ENCODE measurements around the gene SLC27A4. TPM values are rescaled to one million over a fixed set of nuclear protein-coding genes. Genes with fewer than 3 reads are reported as not detected.

The SLC27A4 gene
- polyA plus RNA-seq (2013) = 7.9 TPM

DNA sequence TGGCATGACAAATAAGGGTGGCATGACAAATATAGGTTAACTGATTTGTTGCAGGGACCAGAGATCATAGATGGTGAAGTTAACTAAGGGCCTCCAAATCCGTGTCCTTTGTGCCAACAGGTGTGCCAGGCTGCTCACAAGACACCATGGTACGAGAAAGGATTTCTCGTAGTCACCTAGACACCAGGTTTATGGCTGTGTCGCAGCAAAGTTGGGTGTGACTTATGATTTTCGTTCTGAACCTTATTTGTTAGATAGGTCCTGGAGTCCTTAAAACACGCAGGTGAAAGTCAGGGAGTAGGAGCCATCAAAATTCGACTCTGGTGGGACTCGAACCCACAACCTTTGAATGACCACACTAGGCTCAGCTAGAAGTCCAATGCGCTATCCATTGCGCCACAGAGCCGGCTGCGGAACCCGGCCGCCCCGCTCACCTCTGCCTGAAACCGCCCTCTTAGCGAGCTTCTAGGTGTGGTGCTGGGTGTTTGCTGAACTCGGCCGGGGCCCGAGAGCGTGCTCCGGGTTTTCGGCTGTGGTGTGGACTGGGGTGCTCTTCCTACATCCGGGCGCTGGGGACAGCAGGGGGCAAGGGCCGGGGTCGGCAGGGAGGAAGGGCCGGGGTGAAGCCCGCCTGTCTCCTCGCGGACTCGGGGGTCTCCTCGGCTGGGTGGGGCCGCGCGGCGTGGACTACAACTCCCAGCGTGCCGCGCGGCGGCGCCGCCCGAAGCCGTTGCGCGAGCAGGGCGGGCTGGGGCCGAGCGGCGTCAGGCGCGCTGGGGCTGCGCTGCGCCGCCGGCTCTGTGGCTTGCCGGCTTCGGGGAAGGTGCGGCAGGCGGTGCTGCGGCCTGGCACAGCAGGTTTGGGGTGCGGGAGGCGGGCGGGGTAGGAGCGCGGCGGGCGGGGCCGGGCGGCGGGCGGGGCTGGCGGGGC, at the start of gene SLC27A4:
Gene SLC27A4, plus strand, starts transcription at position 767 of the 930 bp plus-strand sequence. CDS start 2,606 bp downstream, outside the sequence.
- WGBS (ENCODE audit: insufficient coverage) = 9% methylated on average over 59 of the region's 75 CpGs
- Histone ChIP-seq H3K36me3 (ENCODE audit: control insufficient read depth in 4 of 4, insufficient read depth in 4 of 4, low read length in 3 of 4) (peaks cover 0 to 24% (median 13%) of the 10 kb centered on the region in 4 experiments), H3K4me3 (ENCODE audit: control insufficient read depth in 1 of 7, extremely low read depth in 1 of 7, insufficient read depth in 4 of 7, low read depth in 2 of 7, low read length in 6 of 7) (peak within 1 kb of the TSS; percentile 55 to 86 (median 77)), H3K9me3 (ENCODE audit: control extremely low read depth in 1 of 5, control insufficient read depth in 4 of 5, insufficient read depth in 2 of 5, low read depth in 1 of 5, low read length in 4 of 5) (no peaks in the 10 kb centered on the region), H3K27ac (ENCODE audit: insufficient read depth in 1 of 2, low read depth in 1 of 2, low read length in 2 of 2, poor library complexity in 1 of 2, severe bottlenecking in 2 of 2) (peak within 1 kb of the TSS in 1 of 2 experiments; percentile 49), H3K27me3 (replicated peaks in 2 of 5; ENCODE audit: control insufficient read depth in 4 of 5, insufficient read depth in 5 of 5, low read length in 4 of 5) (no peaks in the 10 kb centered on the region), H3K4me1 (ENCODE audit: control extremely low read depth in 1 of 4, control insufficient read depth in 4 of 4, insufficient read depth in 4 of 4, low read length in 3 of 4) (peaks cover 3 to 12% (median 11%) of the 10 kb centered on the region in 4 experiments)
- CTCF ChIA-PET = interaction anchor here (0.7 kb wide), 1 partner anchor 183 kb away, joined by 3 read pairs; no protein-coding TSS in a partner anchor
- POLR2A ChIA-PET = interaction anchor here (0.6 kb wide), 1 partner anchor 64 kb away, joined by 3 read pairs; the partner anchor contains the start of genes GOLGA2 and SWI5
- DNase-seq = peak; percentile 72 to 87 (median 79)

DNA sequence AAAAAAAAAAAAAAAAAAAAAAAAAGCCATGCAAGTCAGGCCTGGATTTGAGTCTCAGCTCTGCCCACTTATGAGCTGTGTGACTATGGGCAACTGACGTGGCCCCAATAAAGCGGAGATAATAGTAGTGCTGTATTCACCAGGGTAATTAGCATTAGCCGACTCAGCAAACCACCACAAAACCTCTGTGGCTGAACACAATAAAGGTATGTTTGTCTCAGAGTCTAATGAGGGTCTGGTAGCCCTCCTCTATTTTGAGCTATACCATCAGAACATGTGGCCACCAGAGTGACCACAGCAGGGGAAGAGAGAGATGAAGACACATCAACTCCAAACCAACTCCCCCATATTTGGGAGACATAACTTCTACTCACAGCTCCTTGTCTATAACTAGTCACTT, 48.3 kb upstream of the SLC27A4 start:
- WGBS (ENCODE audit: insufficient coverage) = 94% methylated on average over 2 of the region's 3 CpGs
- POLR2A ChIA-PET = no interaction called here
- Histone ChIP-seq H3K4me3 (ENCODE audit: control insufficient read depth in 1 of 7, extremely low read depth in 1 of 7, insufficient read depth in 4 of 7, low read depth in 2 of 7, low read length in 6 of 7) (no peak overlapping the region), H3K36me3 (ENCODE audit: control insufficient read depth in 4 of 4, insufficient read depth in 4 of 4, low read length in 3 of 4) (peaks cover 3 to 14% (median 5%) of the 10 kb centered on the region in 4 experiments), H3K27me3 (replicated peaks in 2 of 5; ENCODE audit: control insufficient read depth in 4 of 5, insufficient read depth in 5 of 5, low read length in 4 of 5) (no peaks in the 10 kb centered on the region), H3K9me3 (ENCODE audit: control extremely low read depth in 1 of 5, control insufficient read depth in 4 of 5, insufficient read depth in 2 of 5, low read depth in 1 of 5, low read length in 4 of 5) (no peaks in the 10 kb centered on the region), H3K4me1 (ENCODE audit: control extremely low read depth in 1 of 4, control insufficient read depth in 4 of 4, insufficient read depth in 4 of 4, low read length in 3 of 4) (peaks cover 0 to 6% (median 0%) of the 10 kb centered on the region in 4 experiments), H3K27ac (ENCODE audit: insufficient read depth in 1 of 2, low read depth in 1 of 2, low read length in 2 of 2, poor library complexity in 1 of 2, severe bottlenecking in 2 of 2) (no peak overlapping the region)
- CTCF ChIA-PET = no interaction called here
- DNase-seq = no peak

DNA sequence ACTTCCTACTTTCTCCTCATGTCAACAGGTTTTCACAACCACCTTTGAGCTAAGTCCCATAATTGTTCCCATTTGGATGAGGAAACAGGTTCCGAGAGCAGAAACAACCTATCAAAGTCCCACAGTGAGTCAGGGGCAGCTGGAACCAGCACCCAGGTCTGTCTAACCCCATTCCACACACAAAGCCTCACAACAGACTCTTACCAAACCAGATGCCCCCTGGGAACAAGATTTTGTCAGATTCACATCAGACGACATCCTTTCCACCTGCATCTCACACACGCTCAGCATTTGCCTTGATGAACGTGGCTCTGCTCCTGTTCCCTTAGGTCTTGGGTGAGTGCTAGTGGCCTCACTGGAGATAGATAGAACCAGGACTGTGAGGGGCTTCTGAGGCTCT, 47.2 kb upstream of the SLC27A4 start:
- Histone ChIP-seq H3K4me1 (ENCODE audit: control extremely low read depth in 1 of 4, control insufficient read depth in 4 of 4, insufficient read depth in 4 of 4, low read length in 3 of 4) (peaks cover 0 to 6% (median 0%) of the 10 kb centered on the region in 4 experiments), H3K27me3 (replicated peaks in 2 of 5; ENCODE audit: control insufficient read depth in 4 of 5, insufficient read depth in 5 of 5, low read length in 4 of 5) (no peaks in the 10 kb centered on the region), H3K9me3 (ENCODE audit: control extremely low read depth in 1 of 5, control insufficient read depth in 4 of 5, insufficient read depth in 2 of 5, low read depth in 1 of 5, low read length in 4 of 5) (no peaks in the 10 kb centered on the region), H3K4me3 (ENCODE audit: control insufficient read depth in 1 of 7, extremely low read depth in 1 of 7, insufficient read depth in 4 of 7, low read depth in 2 of 7, low read length in 6 of 7) (no peak overlapping the region), H3K36me3 (ENCODE audit: control insufficient read depth in 4 of 4, insufficient read depth in 4 of 4, low read length in 3 of 4) (peaks cover 3 to 10% (median 4%) of the 10 kb centered on the region in 4 experiments), H3K27ac (ENCODE audit: insufficient read depth in 1 of 2, low read depth in 1 of 2, low read length in 2 of 2, poor library complexity in 1 of 2, severe bottlenecking in 2 of 2) (no peak overlapping the region)
- POLR2A ChIA-PET = interaction anchor here (0.6 kb wide), 1 partner anchor 58 kb away, joined by 6 read pairs; no protein-coding TSS in a partner anchor
- 91% methylated on average over 3 of the region's 4 CpGs for WGBS (ENCODE audit: insufficient coverage)
- CTCF ChIA-PET = interaction anchor here (0.6 to 0.7 kb wide), 2 partner anchors 126 to 209 kb away, joined by 3 read pairs; no protein-coding TSS in a partner anchor
- no peak for DNase-seq

DNA sequence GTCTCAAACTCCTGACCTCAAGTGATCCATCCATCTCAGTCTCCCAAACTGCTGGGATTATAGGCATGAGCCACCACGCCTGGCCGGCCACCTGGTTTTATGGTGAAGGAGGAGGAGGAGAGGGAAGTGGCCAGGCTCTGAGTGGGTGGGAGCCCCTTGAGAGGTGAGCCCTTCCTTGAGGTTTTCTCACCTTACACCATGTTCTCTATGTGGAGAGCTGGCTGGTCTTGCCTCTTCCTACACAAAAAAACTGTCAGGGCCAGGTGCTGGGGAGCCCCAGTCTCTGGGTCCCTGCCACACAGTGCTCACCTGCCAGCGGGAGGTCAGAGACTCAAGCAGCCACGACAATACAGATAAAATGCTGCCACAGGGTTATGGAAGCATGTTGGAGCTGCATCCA, 46.2 kb upstream of the SLC27A4 start:
- CTCF ChIA-PET = interaction anchor here (0.7 kb wide), 1 partner anchor 44 kb away, joined by 3 read pairs; no protein-coding TSS in a partner anchor
- Histone ChIP-seq H3K4me1 (ENCODE audit: control extremely low read depth in 1 of 4, control insufficient read depth in 4 of 4, insufficient read depth in 4 of 4, low read length in 3 of 4) (peaks cover 0 to 6% (median 0%) of the 10 kb centered on the region in 4 experiments), H3K9me3 (ENCODE audit: control extremely low read depth in 1 of 5, control insufficient read depth in 4 of 5, insufficient read depth in 2 of 5, low read depth in 1 of 5, low read length in 4 of 5) (no peaks in the 10 kb centered on the region), H3K27me3 (replicated peaks in 2 of 5; ENCODE audit: control insufficient read depth in 4 of 5, insufficient read depth in 5 of 5, low read length in 4 of 5) (no peaks in the 10 kb centered on the region), H3K4me3 (ENCODE audit: control insufficient read depth in 1 of 7, extremely low read depth in 1 of 7, insufficient read depth in 4 of 7, low read depth in 2 of 7, low read length in 6 of 7) (no peak overlapping the region), H3K27ac (ENCODE audit: insufficient read depth in 1 of 2, low read depth in 1 of 2, low read length in 2 of 2, poor library complexity in 1 of 2, severe bottlenecking in 2 of 2) (no peak overlapping the region), H3K36me3 (ENCODE audit: control insufficient read depth in 4 of 4, insufficient read depth in 4 of 4, low read length in 3 of 4) (no peaks in the 10 kb centered on the region)
- DNase-seq = no peak
- 92% methylated on average over 2 of the region's 4 CpGs for WGBS (ENCODE audit: insufficient coverage)
- POLR2A ChIA-PET = no interaction called here

DNA sequence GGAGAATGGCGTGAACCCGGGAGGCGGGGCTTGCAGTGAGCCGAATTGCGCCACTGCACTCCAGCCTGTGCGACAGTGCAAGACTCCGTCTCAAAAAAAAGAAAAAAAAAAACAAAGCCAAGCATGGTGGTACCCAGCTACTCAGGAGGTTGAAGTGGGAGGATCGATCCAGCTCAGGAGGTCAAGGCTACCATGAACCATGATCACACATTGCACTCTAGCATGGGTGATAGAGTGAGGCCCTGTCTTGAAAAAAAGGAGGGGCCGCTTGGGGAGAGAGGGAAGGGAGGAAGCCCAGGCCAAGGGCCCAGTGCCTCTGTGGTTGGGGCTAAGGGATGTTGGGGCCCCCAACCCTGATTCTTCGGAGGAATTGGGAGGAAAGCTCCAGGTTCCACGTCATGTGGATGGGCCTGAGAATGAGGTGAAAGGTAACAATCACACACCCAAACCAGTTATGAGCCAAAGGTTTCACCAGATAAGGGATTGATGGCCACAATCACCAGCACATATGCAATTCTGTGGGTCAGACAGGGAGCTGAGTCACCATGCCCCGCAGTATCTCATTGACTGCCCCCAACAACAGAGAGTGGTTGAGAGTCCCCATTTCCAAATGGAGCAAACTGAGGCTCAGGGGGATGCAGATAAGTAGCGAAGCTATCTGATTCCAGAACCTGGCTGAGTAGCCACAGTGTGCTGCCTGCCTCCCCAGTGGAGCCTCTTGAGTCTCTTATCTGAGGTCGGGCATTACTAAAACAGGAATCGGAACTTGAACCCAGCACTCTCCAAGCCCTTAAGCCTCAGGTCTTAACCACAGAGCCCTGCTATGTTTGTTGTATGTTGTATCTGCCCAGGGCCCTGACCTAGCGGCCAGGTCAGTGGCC, 43.7 kb upstream of the SLC27A4 start:
- CTCF ChIA-PET = interaction anchor here (0.8 to 1.9 kb wide), 8 partner anchors 8 to 125 kb away, joined by 3 to 7 read pairs (median 4); partner anchors contain the start of gene CERCAM
- no peaks in the 10 kb centered on the region for H3K36me3 ChIP-seq (ENCODE audit: control insufficient read depth in 4 of 4, insufficient read depth in 4 of 4, low read length in 3 of 4)
- POLR2A ChIA-PET = no interaction called here
- peaks cover 0 to 6% (median 0%) of the 10 kb centered on the region in 4 experiments for H3K4me1 ChIP-seq (ENCODE audit: control extremely low read depth in 1 of 4, control insufficient read depth in 4 of 4, insufficient read depth in 4 of 4, low read length in 3 of 4)
- no peak overlapping the region for H3K27ac ChIP-seq (ENCODE audit: insufficient read depth in 1 of 2, low read depth in 1 of 2, low read length in 2 of 2, poor library complexity in 1 of 2, severe bottlenecking in 2 of 2)
- peak in 1 of 3 donors; percentile 22 for DNase-seq
- 94% methylated on average over 14 of the region's 16 CpGs for WGBS (ENCODE audit: insufficient coverage)
- H3K27me3 ChIP-seq (replicated peaks in 2 of 5; ENCODE audit: control insufficient read depth in 4 of 5, insufficient read depth in 5 of 5, low read length in 4 of 5) = no peaks in the 10 kb centered on the region
- no peaks in the 10 kb centered on the region for H3K9me3 ChIP-seq (ENCODE audit: control extremely low read depth in 1 of 5, control insufficient read depth in 4 of 5, insufficient read depth in 2 of 5, low read depth in 1 of 5, low read length in 4 of 5)
- H3K4me3 ChIP-seq (ENCODE audit: control insufficient read depth in 1 of 7, extremely low read depth in 1 of 7, insufficient read depth in 4 of 7, low read depth in 2 of 7, low read length in 6 of 7) = no peak overlapping the region

DNA sequence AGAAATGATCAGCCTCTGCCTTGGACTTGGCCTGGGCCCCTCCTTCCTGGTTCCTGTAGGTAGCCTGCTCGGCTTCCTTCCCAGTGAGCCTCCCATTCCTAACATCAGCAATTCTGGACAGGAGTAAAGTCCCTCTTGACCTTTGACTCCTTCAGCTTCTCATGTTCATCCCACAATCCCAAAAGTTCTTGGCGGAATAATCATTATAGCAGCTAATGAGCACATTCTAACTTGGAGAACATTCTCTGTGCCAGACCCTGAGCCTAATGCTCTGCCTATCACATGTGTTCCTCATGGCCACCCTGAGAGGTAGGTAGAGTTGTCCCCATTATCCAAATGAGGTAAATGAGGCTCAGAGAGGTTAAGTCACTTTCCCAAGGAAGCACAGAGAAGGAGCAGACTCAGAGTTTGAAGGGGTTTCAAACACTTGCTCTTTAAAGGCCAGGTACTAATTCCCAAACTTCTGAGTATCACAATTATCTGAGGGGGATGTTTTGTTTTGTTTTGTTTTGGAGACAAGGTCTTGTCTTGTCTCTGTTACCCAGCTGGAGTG, 43.0 kb upstream of the SLC27A4 start:
- no peaks in the 10 kb centered on the region for H3K36me3 ChIP-seq (ENCODE audit: control insufficient read depth in 4 of 4, insufficient read depth in 4 of 4, low read length in 3 of 4)
- no peaks in the 10 kb centered on the region for H3K9me3 ChIP-seq (ENCODE audit: control extremely low read depth in 1 of 5, control insufficient read depth in 4 of 5, insufficient read depth in 2 of 5, low read depth in 1 of 5, low read length in 4 of 5)
- WGBS (ENCODE audit: insufficient coverage) = 100% methylated on average over 2 of the region's 2 CpGs
- DNase-seq = no peak
- peaks cover 0 to 6% (median 0%) of the 10 kb centered on the region in 4 experiments for H3K4me1 ChIP-seq (ENCODE audit: control extremely low read depth in 1 of 4, control insufficient read depth in 4 of 4, insufficient read depth in 4 of 4, low read length in 3 of 4)
- no peak overlapping the region for H3K27ac ChIP-seq (ENCODE audit: insufficient read depth in 1 of 2, low read depth in 1 of 2, low read length in 2 of 2, poor library complexity in 1 of 2, severe bottlenecking in 2 of 2)
- ChIA-PET POLR2A (no interaction called here), CTCF (interaction anchor here (0.8 to 1.7 kb wide), 4 partner anchors 11 to 124 kb away, joined by 3 to 5 read pairs (median 4); partner anchors contain the start of gene CERCAM)
- no peak overlapping the region for H3K4me3 ChIP-seq (ENCODE audit: control insufficient read depth in 1 of 7, extremely low read depth in 1 of 7, insufficient read depth in 4 of 7, low read depth in 2 of 7, low read length in 6 of 7)
- no peaks in the 10 kb centered on the region for H3K27me3 ChIP-seq (replicated peaks in 2 of 5; ENCODE audit: control insufficient read depth in 4 of 5, insufficient read depth in 5 of 5, low read length in 4 of 5)

Data from common myeloid progenitor, CD34-positive (primary cell).